SK-N-SH treated with all-trans-retinoic acid at 6 μM for 48 hours (cell line): ENCODE results near the gene ZNF185.

Experiments used
- ATAC-seq: fragments of 200-7000 bp; cut with Tn5 transposase; 3 replicates; pipeline ENCODE4 v1.9.1; 2020; ENCODE audit warnings: mild to moderate bottlenecking, moderate library complexity
- ARNTL ChIP-seq: fragments of 450-650 bp; formaldehyde crosslinking; IDR thresholded peaks from 2 replicates; pipeline ENCODE4 v1.5.0; 2020; ENCODE audit warnings: low read depth, mild to moderate bottlenecking, moderate library complexity, borderline replicate concordance
- BACH2 ChIP-seq: fragments of 250-450 bp; sonication (Bioruptor Pico); IDR thresholded peaks from 2 replicates; pipeline ENCODE4 v1.9.0; 2021; ENCODE audit warnings: mild to moderate bottlenecking, borderline replicate concordance
- CREB5 ChIP-seq: fragments of 250-450 bp; sonication (Bioruptor Pico); IDR thresholded peaks from 2 replicates; pipeline ENCODE4 v1.5.1; 2020; ENCODE audit warnings: low read depth, mild to moderate bottlenecking, moderate library complexity
- CSDC2 ChIP-seq: fragments of 250-450 bp; sonication (Bioruptor Pico); IDR thresholded peaks from 2 replicates; pipeline ENCODE4 v1.5.0; 2020; ENCODE audit warnings: mild to moderate bottlenecking, moderate library complexity
- CSRNP3 ChIP-seq: fragments of 250-450 bp; sonication (Bioruptor Pico); IDR thresholded peaks from 2 replicates; pipeline ENCODE4 v1.5.1; 2021; ENCODE audit warnings: mild to moderate bottlenecking, moderate library complexity
- ESRRG ChIP-seq: fragments of 250-450 bp; sonication (Bioruptor Pico); IDR thresholded peaks from 2 replicates; pipeline ENCODE4 v1.6.1; 2021; ENCODE audit warnings: mild to moderate bottlenecking
- GLIS3 ChIP-seq: fragments of 250-450 bp; sonication (Bioruptor Pico); IDR thresholded peaks from 2 replicates; pipeline ENCODE4 v1.5.0; 2020; ENCODE audit warnings: mild to moderate bottlenecking, moderate library complexity
- ISL1 ChIP-seq: fragments of 250-450 bp; sonication (Bioruptor Pico); IDR thresholded peaks from 2 replicates; pipeline ENCODE4 v2.1.2; 2022; ENCODE audit warnings: mild to moderate bottlenecking, moderate library complexity
- OSR1 ChIP-seq: fragments of 250-450 bp; sonication (Bioruptor Pico); IDR thresholded peaks from 2 replicates; pipeline ENCODE4 v1.8.0; 2022; ENCODE audit warnings: moderate library complexity, mild to moderate bottlenecking, inconsistent platforms
- POU6F1 ChIP-seq: fragments of 250-450 bp; sonication (Bioruptor Pico); IDR thresholded peaks from 2 replicates; pipeline ENCODE4 v1.8.0; 2021; ENCODE audit warnings: low read depth, mild to moderate bottlenecking, moderate library complexity, borderline replicate concordance
- PPARA ChIP-seq: fragments of 250-450 bp; sonication (Bioruptor Pico); IDR thresholded peaks from 2 replicates; pipeline ENCODE4 v1.5.0; 2020; ENCODE audit warnings: mild to moderate bottlenecking, borderline replicate concordance
- RARB ChIP-seq: fragments of 250-450 bp; sonication (Bioruptor Pico); IDR thresholded peaks from 2 replicates; pipeline ENCODE4 v1.8.0; 2021; ENCODE audit warnings: mild to moderate bottlenecking, moderate library complexity
- SNAI2 ChIP-seq: fragments of 250-450 bp; sonication (Bioruptor Pico); IDR thresholded peaks from 2 replicates; pipeline ENCODE4 v1.5.0; 2020; ENCODE audit warnings: mild to moderate bottlenecking, moderate library complexity
- TCF4 ChIP-seq: fragments of 250-450 bp; sonication (Bioruptor Pico); IDR thresholded peaks from 2 replicates; pipeline ENCODE4 v1.8.0; 2021; ENCODE audit warnings: mild to moderate bottlenecking, moderate library complexity, borderline replicate concordance
- TOX ChIP-seq: fragments of 250-450 bp; sonication (Bioruptor Pico); IDR thresholded peaks from 2 replicates; pipeline ENCODE4 v1.8.0; 2021; ENCODE audit warnings: mild to moderate bottlenecking, moderate library complexity, borderline replicate concordance
- TSHZ2 ChIP-seq: fragments of 250-450 bp; sonication (Bioruptor Pico); IDR thresholded peaks from 2 replicates; pipeline ENCODE4 v1.5.0; 2020; ENCODE audit warnings: mild to moderate bottlenecking, moderate library complexity
- ZC3H10 ChIP-seq: fragments of 250-450 bp; sonication (Bioruptor Pico); IDR thresholded peaks from 2 replicates; pipeline ENCODE4 v1.5.1; 2021; ENCODE audit warnings: mild to moderate bottlenecking, moderate library complexity
- ZFP3 ChIP-seq: fragments of 250-450 bp; sonication (Bioruptor Pico); IDR thresholded peaks from 2 replicates; pipeline ENCODE4 v1.5.0; 2020; ENCODE audit warnings: mild to moderate bottlenecking, moderate library complexity
- ZFP30 ChIP-seq: fragments of 450-650 bp; formaldehyde crosslinking; IDR thresholded peaks from 2 replicates; pipeline ENCODE4 v1.5.0; 2022; ENCODE audit warnings: mild to moderate bottlenecking, moderate library complexity
- ZNF565 ChIP-seq: fragments of 450-650 bp; formaldehyde crosslinking; conservative IDR thresholded peaks from 2 replicates; pipeline ENCODE4 v1.5.0; 2020; ENCODE audit warnings: low read depth, mild to moderate bottlenecking, moderate library complexity
- ZNF70 ChIP-seq: fragments of 450-650 bp; formaldehyde crosslinking; IDR thresholded peaks from 2 replicates; pipeline ENCODE4 v1.5.0; 2020; ENCODE audit warnings: mild to moderate bottlenecking, moderate library complexity
- ZNF8 ChIP-seq: fragments of 450-650 bp; formaldehyde crosslinking; IDR thresholded peaks from 2 replicates; pipeline ENCODE4 v1.5.0; 2020; ENCODE audit warnings: mild to moderate bottlenecking, moderate library complexity
- TF ChIP-seq, protein P1 (sequence below): fragments of 250-450 bp; sonication (Bioruptor Pico); IDR thresholded peaks from 2 replicates; pipeline ENCODE4 v1.8.0; 2020; ENCODE audit warnings: mild to moderate bottlenecking, moderate library complexity, borderline replicate concordance

ZNF185 gene

DNA sequence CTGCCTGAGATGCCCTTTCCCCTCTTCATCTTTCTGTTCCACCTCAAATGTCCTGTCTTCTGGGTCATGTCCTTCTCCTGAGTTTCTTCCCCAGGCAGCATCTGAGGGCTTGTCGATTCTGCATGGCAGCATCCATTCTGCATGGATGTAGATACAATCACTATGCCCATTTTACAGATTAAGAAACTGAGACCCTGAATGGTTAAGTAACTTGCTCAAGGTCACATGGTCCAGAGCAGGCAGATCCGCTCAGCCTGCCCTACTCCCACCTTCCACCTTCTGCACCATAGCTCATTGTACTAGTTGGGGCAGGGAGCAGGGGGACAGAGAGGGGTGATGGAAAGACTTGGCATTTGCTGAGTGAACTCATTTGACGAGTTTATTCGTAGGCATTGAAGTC lies 32.0 kb downstream of the ZNF185 start:
- TF ChIP-seq ZFP30 (CRISPR knock-in tag) (no peak), CREB5 (no peak), ZNF70 (CRISPR knock-in tag) (no peak), CSDC2 (CRISPR knock-in tag) (no peak), POU6F1 (CRISPR knock-in tag) (no peak), RARB (CRISPR knock-in tag) (no peak), ZC3H10 (CRISPR knock-in tag) (no peak), GLIS3 (CRISPR knock-in tag) (no peak), TSHZ2 (no peak), ZFP3 (CRISPR knock-in tag) (no peak), OSR1 (CRISPR knock-in tag) (no peak), ARNTL (CRISPR knock-in tag) (no peak), BACH2 (CRISPR knock-in tag) (no peak), ZNF565 (CRISPR knock-in tag) (no peak), TOX (no peak), SNAI2 (CRISPR knock-in tag) (no peak), TCF4 (CRISPR knock-in tag) (no peak)
- TF ChIP-seq, protein P1, sequence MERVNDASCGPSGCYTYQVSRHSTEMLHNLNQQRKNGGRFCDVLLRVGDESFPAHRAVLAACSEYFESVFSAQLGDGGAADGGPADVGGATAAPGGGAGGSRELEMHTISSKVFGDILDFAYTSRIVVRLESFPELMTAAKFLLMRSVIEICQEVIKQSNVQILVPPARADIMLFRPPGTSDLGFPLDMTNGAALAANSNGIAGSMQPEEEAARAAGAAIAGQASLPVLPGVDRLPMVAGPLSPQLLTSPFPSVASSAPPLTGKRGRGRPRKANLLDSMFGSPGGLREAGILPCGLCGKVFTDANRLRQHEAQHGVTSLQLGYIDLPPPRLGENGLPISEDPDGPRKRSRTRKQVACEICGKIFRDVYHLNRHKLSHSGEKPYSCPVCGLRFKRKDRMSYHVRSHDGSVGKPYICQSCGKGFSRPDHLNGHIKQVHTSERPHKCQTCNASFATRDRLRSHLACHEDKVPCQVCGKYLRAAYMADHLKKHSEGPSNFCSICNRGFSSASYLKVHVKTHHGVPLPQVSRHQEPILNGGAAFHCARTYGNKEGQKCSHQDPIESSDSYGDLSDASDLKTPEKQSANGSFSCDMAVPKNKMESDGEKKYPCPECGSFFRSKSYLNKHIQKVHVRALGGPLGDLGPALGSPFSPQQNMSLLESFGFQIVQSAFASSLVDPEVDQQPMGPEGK (CRISPR knock-in tag) = no peak
- no peak for ATAC-seq

GRCh38 chrX:152930516-152930915 lies 32.6 kb downstream of the ZNF185 start:
- ATAC-seq = no peak
- no peak for TF ChIP-seq TCF4 (CRISPR knock-in tag)
- TF ChIP-seq ZFP30 (CRISPR knock-in tag) = no peak
- no peak for TF ChIP-seq RARB (CRISPR knock-in tag)
- TF ChIP-seq ZNF8 (CRISPR knock-in tag) = no peak
- TF ChIP-seq TOX = no peak
- TF ChIP-seq ESRRG (CRISPR knock-in tag) = no peak
- TF ChIP-seq TSHZ2 = no peak
- no peak for TF ChIP-seq ZFP3 (CRISPR knock-in tag)
- no peak for TF ChIP-seq OSR1 (CRISPR knock-in tag)
- TF ChIP-seq BACH2 (CRISPR knock-in tag) = no peak
- TF ChIP-seq, protein P1 (CRISPR knock-in tag) = no peak
- TF ChIP-seq ARNTL (CRISPR knock-in tag) = no peak
- no peak for TF ChIP-seq POU6F1 (CRISPR knock-in tag)
- TF ChIP-seq SNAI2 (CRISPR knock-in tag) = no peak
- no peak for TF ChIP-seq PPARA (CRISPR knock-in tag)
- TF ChIP-seq ISL1 (CRISPR knock-in tag) = no peak
- TF ChIP-seq CSRNP3 (CRISPR knock-in tag) = no peak
